Endothelial cell of umbilical vein (primary cell): ENCODE measurements around the gene LITAFD. TPM values are rescaled to one million over a fixed set of nuclear protein-coding genes. Genes with fewer than 3 reads are reported as not detected.

Experiments
- BruUV-seq: library from RNA; stranded (reverse); fragments of 400-500 nt; replicated peaks from 2 replicates; lab custom pipeline; 2021; lab: Mats Ljungman, UMichigan
- CTCF ChIA-PET: fragments of 300-600, 350-600 bp; sonication (Branson Sonifier 250); formaldehyde crosslinking; loops from one replicate; lab custom pipeline; 2021; ENCODE audit warnings: antibody characterized with exemption, inconsistent platforms; lab: Charles Lee
- POLR2A ChIA-PET: fragments of 300-600, 350-600 bp; sonication (Branson Sonifier 250); formaldehyde crosslinking; loops from one replicate; lab custom pipeline; 2021; ENCODE audit warnings: antibody characterized with exemption, inconsistent platforms; lab: Charles Lee
- DNase-seq: peaks from one replicate; pipeline ENCODE4 v3.0.0-alpha.2; 2011; ENCODE audit warnings: low read depth, low spot score
- FAIRE-seq: peaks from 2 replicates; lab custom pipeline; 2011; peaks lifted over from hg19 to GRCh38; lab: Jason Lieb, UNC
- H2AFZ ChIP-seq: 2 replicates; pipeline ENCODE4 v1.6.0; 2012; ENCODE audit warnings: low read depth, low read length, control low read depth, inconsistent platforms
- H3K27ac ChIP-seq: 2 replicates; pipeline ENCODE4 v1.5.1; 2011; ENCODE audit warnings: low read depth, mild to moderate bottlenecking, control low read depth, low read length, moderate library complexity; ENCODE audit not compliant: insufficient read depth
- H3K27me3 ChIP-seq, 2 experiments: 2 replicates each; pipeline versions ENCODE4 v1.6.0 to v1.6.1; 2011; ENCODE audit warnings: low read length in 2 of 2, mixed read lengths in 1 of 2; ENCODE audit not compliant: control insufficient read depth in 2 of 2, insufficient read depth in 2 of 2
- H3K36me3 ChIP-seq, 2 experiments: 2 replicates in 1 of 2; 3 replicates in 1 of 2; pipeline ENCODE4 v1.5.1; 2011; ENCODE audit warnings: low read length in 2 of 2, mild to moderate bottlenecking in 1 of 2, moderate library complexity in 1 of 2; ENCODE audit not compliant: control insufficient read depth in 2 of 2, insufficient read depth in 2 of 2; ENCODE audit errors: extremely low read depth in 1 of 2
- H3K4me1 ChIP-seq: 3 replicates; pipeline ENCODE4 v1.5.1; 2011; ENCODE audit warnings: mild to moderate bottlenecking, low read length; ENCODE audit not compliant: control insufficient read depth, insufficient read depth; ENCODE audit errors: extremely low read depth
- H3K4me2 ChIP-seq: 2 replicates; pipeline ENCODE4 v1.6.1; 2011; ENCODE audit warnings: low read length, control low read depth, mixed read lengths; ENCODE audit not compliant: insufficient read depth
- H3K4me3 ChIP-seq, 3 experiments: fragments of 200-600 bp in 1 of 3; sonication (generic), shearing (Covaris generic) in 1 of 3; replicated peaks in 1 of 3; 2 replicates each; pipeline ENCODE4 v1.5.1; 2011 to 2016; ENCODE audit warnings: control low read depth in 3 of 3, low read length in 3 of 3, mild to moderate bottlenecking in 2 of 3, inconsistent platforms in 1 of 3, low read depth in 1 of 3, moderate library complexity in 1 of 3; ENCODE audit not compliant: insufficient read depth in 1 of 3
- H3K79me2 ChIP-seq: 2 replicates; pipeline ENCODE4 v1.6.0; 2012; ENCODE audit warnings: low read length, inconsistent platforms; ENCODE audit not compliant: control insufficient read depth, insufficient read depth
- H3K9ac ChIP-seq: replicated peaks from 2 replicates; pipeline ENCODE3; 2011; ENCODE audit warnings: low read length, control low read depth; ENCODE audit not compliant: insufficient read depth; ENCODE audit errors: extremely low read depth
- H3K9me1 ChIP-seq: replicated peaks from 3 replicates; pipeline ENCODE4 v1.6.0; 2011; ENCODE audit warnings: mild to moderate bottlenecking, low read length; ENCODE audit not compliant: control insufficient read depth, insufficient read depth; ENCODE audit errors: extremely low read depth
- H3K9me3 ChIP-seq: replicated peaks from 2 replicates; pipeline ENCODE4 v1.5.1; 2012; ENCODE audit warnings: low read length, inconsistent platforms; ENCODE audit not compliant: control insufficient read depth, insufficient read depth
- H4K20me1 ChIP-seq: replicated peaks from 2 replicates; pipeline ENCODE3; 2011; ENCODE audit warnings: mild to moderate bottlenecking, low read length; ENCODE audit not compliant: control insufficient read depth, insufficient read depth; ENCODE audit errors: extremely low read depth
- EZH2 ChIP-seq: IDR thresholded peaks from 2 replicates; pipeline ENCODE4 v1.6.1; 2012; ENCODE audit warnings: borderline replicate concordance, low read depth, mild to moderate bottlenecking, moderate library complexity, low read length, inconsistent platforms; ENCODE audit not compliant: severe bottlenecking
- FOS ChIP-seq: IDR thresholded peaks from 2 replicates; pipeline ENCODE4 v1.6.1; 2011; ENCODE audit warnings: mild to moderate bottlenecking, low read length, moderate library complexity, borderline replicate concordance; ENCODE audit not compliant: insufficient read depth
- GATA2 ChIP-seq: IDR thresholded peaks from 2 replicates; pipeline ENCODE4 v1.7.0; 2011; ENCODE audit warnings: low read depth, mild to moderate bottlenecking, moderate library complexity, mixed read lengths, low read length; ENCODE audit not compliant: insufficient read length, insufficient read depth
- JUN ChIP-seq: IDR thresholded peaks from 2 replicates; pipeline ENCODE4 v1.6.1; 2011; ENCODE audit warnings: borderline replicate concordance, low read depth; ENCODE audit not compliant: insufficient read length, insufficient read depth
- MYC ChIP-seq: IDR thresholded peaks from one replicate; pipeline ENCODE4 v1.6.1; 2011; ENCODE audit warnings: mild to moderate bottlenecking, low read depth, low read length
- POLR2A ChIP-seq: IDR thresholded peaks from 2 replicates; pipeline ENCODE4 v1.6.1; 2012; ENCODE audit warnings: low read depth, mild to moderate bottlenecking, control low read depth, low read length
- POLR2AphosphoS5 ChIP-seq: IDR thresholded peaks from 2 replicates; pipeline ENCODE4 v1.6.1; 2012; ENCODE audit warnings: low read depth, mild to moderate bottlenecking, control low read depth, low read length, moderate library complexity; ENCODE audit not compliant: insufficient read depth
- dilution Hi-C: fragments of 300-500 bp; cut with MboI; formaldehyde crosslinking; loops from one replicate; pipeline ENCODE4 v1.15.0; 2019; ENCODE audit warnings: low sequenced_read_pairs; ENCODE audit not compliant: extremely low pct_ligation_motif_present
- intact Hi-C: fragments of 100-400 bp; cut with micrococcal nuclease; formaldehyde crosslinking; loops from one replicate; pipeline ENCODE4 v1.10.0; 2022
- polyA plus RNA-seq, 4 experiments: library from polyadenylated mRNA; depleted of rRNA in 3 of 4; stranded (reverse) in 3 of 4; unstranded in 1 of 4; fragments of >200 nt; gene quantifications; 2 replicates each; pipeline versions ENCODE4 v1.2.1 to v1.2.3, GENCODE V29; 2011 to 2012; ENCODE audit warnings: missing spikeins in 1 of 4
- total RNA-seq: library from RNA; stranded (reverse); gene quantifications from 2 replicates; pipeline ENCODE4 v1.2.3, GENCODE V29; 2021
- TF ChIP-seq, protein P1 (sequence below), 2 donors: IDR thresholded peaks; 1 replicate in 1 of 2; 2 replicates in 1 of 2; pipeline ENCODE4 v1.5.1; 2011; ENCODE audit warnings: low read length in 2 of 2, mild to moderate bottlenecking in 2 of 2, moderate library complexity in 2 of 2, control low read depth in 1 of 2, inconsistent platforms in 1 of 2, low read depth in 1 of 2; ENCODE audit not compliant: insufficient read depth in 1 of 2; ENCODE audit errors: extremely low read depth in 1 of 2
- TF ChIP-seq, protein P2 (sequence below): IDR thresholded peaks from 2 replicates; pipeline ENCODE4 v1.6.1; 2011; ENCODE audit not compliant: insufficient read depth, insufficient read length

LITAFD gene
- total and polyA plus RNA-seq, 2 donors (not counting 3 experiments of a cell fraction or from before 2014, with no cell fraction given): not detected

DNA sequence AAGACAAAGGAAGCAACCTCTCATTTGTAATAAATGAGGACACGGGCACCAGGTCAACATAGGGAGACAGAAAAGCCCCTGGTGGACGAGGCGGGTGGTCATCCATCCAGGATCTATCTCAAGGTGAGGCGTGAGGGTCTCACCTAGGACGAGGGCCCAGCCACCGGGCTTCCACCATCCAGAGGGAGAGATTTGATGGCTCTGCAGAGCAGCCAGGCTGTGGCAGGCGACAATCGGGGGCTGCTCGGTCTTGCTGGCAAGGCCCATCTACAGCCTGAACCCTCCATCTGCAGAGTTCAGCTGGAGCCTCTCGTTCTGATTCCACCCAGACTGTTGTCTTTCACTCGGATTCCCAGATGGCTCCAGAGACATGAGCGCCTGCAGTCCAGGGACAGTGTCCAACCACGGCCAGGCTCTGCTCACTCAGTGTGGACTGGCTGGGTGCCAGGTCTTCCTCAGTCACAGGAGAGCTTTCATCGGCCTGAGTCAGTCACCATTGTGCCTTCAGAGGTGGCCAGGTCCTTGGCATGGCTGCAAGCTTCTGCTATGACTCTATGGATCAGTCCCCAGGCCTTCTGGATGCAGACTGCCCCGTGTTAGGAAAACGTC is 5.9 kb downstream of the LITAFD start:
- Histone ChIP-seq H4K20me1 (no peaks in the 10 kb centered on the region), H3K9ac (no peak overlapping the region), H2AFZ (no peak overlapping the region), H3K79me2 (no peaks in the 10 kb centered on the region), H3K4me2 (no peak overlapping the region), H3K36me3 (peaks cover 5 to 16% of the 10 kb centered on the region in 2 experiments), H3K27ac (no peak overlapping the region), H3K9me3 (no peaks in the 10 kb centered on the region), H3K27me3 (no peaks in the 10 kb centered on the region), H3K4me3 (no peak overlapping the region), H3K4me1 (peaks cover 12% of the 10 kb centered on the region), H3K9me1 (no peaks in the 10 kb centered on the region)
- ChIA-PET CTCF (interaction anchor here (2.1 kb wide), 1 partner anchor 121 kb away, joined by 9 read pairs; no protein-coding TSS in a partner anchor), POLR2A (no interaction called here)
- dilution Hi-C loops (no loop called here), intact Hi-C loops (loop anchor here (5.0 kb wide), 1 partner anchor 119 kb away; no protein-coding TSS in a partner anchor)
- no TSS peak for BruUV-seq
- TF ChIP-seq, protein P1, sequence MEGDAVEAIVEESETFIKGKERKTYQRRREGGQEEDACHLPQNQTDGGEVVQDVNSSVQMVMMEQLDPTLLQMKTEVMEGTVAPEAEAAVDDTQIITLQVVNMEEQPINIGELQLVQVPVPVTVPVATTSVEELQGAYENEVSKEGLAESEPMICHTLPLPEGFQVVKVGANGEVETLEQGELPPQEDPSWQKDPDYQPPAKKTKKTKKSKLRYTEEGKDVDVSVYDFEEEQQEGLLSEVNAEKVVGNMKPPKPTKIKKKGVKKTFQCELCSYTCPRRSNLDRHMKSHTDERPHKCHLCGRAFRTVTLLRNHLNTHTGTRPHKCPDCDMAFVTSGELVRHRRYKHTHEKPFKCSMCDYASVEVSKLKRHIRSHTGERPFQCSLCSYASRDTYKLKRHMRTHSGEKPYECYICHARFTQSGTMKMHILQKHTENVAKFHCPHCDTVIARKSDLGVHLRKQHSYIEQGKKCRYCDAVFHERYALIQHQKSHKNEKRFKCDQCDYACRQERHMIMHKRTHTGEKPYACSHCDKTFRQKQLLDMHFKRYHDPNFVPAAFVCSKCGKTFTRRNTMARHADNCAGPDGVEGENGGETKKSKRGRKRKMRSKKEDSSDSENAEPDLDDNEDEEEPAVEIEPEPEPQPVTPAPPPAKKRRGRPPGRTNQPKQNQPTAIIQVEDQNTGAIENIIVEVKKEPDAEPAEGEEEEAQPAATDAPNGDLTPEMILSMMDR (IDR thresholded peaks at IDR 0.05; ENCODE audit: extremely low read depth in 1 of 2, insufficient read depth in 1 of 2, low read depth in 1 of 2, low read length in 2 of 2): no peak
- DNase-seq (no peak), FAIRE-seq (no peak)

DNA sequence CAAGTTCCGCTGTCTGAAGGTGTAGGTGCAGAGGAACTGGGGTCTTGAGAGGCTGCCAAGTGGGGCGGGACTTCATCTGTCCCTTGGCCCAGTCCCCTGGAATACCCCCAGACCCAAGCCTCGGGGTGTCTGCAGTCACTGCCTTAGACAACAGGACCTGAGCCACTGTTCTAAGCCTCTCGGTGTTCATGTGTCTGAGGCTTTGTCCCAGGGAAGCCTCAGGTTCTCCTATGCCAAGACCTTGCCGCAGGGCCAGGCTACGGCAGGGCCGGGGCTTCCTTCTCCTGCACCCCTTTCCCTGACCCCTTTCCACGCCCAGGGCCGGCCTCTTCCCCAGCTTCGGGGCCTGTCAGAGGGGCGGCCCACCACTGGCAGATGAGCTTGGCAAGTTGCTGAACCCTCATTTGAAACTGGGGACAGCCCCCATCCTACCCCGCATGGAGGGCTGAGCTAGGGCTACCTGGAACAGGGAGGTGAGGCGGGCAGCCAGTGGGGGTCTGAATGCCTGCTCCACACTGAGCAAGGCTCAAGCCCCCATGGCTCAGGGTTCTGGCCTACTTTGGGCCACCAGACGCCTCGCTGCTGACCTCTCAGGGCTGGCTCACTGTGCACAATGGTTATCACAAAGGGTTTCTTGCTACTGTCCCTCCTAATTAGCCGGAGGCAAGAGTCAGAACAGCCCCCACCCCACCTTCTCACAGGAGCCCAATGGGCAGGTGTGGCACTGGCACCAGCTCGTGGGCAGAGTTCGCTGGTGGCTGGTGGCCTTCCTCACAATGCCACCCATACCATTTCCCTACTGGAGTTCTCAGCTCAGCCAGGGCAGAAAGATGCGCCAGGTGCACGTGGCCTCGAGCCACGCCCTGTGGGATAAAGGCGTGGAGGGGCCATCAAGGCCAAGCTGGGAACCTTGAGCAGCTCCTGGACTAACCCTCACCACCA is 7.1 kb downstream of the LITAFD start:
- Histone ChIP-seq H3K27me3 (no peaks in the 10 kb centered on the region), H2AFZ (no peak overlapping the region), H3K36me3 (peaks cover 11 to 25% of the 10 kb centered on the region in 2 experiments), H3K27ac (no peak overlapping the region), H3K4me1 (peaks cover 12% of the 10 kb centered on the region), H3K9me3 (no peaks in the 10 kb centered on the region), H4K20me1 (no peaks in the 10 kb centered on the region), H3K9me1 (no peaks in the 10 kb centered on the region), H3K9ac (no peak overlapping the region), H3K79me2 (no peaks in the 10 kb centered on the region), H3K4me2 (no peak overlapping the region), H3K4me3 (no peak overlapping the region)
- POLR2A ChIA-PET: no interaction called here
- intact Hi-C loops: loop anchor here (5.0 kb wide), 1 partner anchor 118 kb away; no protein-coding TSS in a partner anchor
- dilution Hi-C loops: no loop called here
- FAIRE-seq: no peak
- CTCF ChIA-PET: interaction anchor here (2.1 kb wide), 2 partner anchors 9 to 120 kb away, joined by 9 to 18 read pairs; no protein-coding TSS in a partner anchor
- BruUV-seq: no TSS peak
- TF ChIP-seq JUN (no peak), GATA2 (no peak), POLR2AphosphoS5 (no peak), FOS (no peak), POLR2A (no peak), EZH2 (no peak), MYC (no peak)
- TF ChIP-seq, protein P2, sequence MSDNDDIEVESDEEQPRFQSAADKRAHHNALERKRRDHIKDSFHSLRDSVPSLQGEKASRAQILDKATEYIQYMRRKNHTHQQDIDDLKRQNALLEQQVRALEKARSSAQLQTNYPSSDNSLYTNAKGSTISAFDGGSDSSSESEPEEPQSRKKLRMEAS: no peak
- TF ChIP-seq, protein P1 (IDR thresholded peaks at IDR 0.05; ENCODE audit: extremely low read depth in 1 of 2, insufficient read depth in 1 of 2, low read depth in 1 of 2, low read length in 2 of 2): no peak
- no peak for DNase-seq
